IMR-90 (cell line): ENCODE data around the gene GUCY2D. TPM values are rescaled to one million over a fixed set of nuclear protein-coding genes. Genes with fewer than 3 reads are reported as not detected.

ENCODE experiments used
- ATAC-seq: fragments of 200-7000 bp; cut with Tn5 transposase; 2 replicates; pipeline ENCODE4 v1.9.1; 2020; ENCODE audit warnings: low read depth, mild to moderate bottlenecking, moderate library complexity
- BruUV-seq: library from RNA; stranded (reverse); fragments of 400-500 nt; replicated peaks from 2 replicates; lab custom pipeline; 2021; lab: Mats Ljungman, UMichigan
- CTCF ChIA-PET: fragments of 300-600 bp; formaldehyde crosslinking; extraction: SDS; loops from one replicate; lab custom pipeline; 2021; ENCODE audit warnings: antibody characterized with exemption; lab: Yijun Ruan, JAX
- POLR2A ChIA-PET: fragments of 300-600 bp; sonication (Branson Sonifier 250); formaldehyde crosslinking; loops from one replicate; lab custom pipeline; 2022; ENCODE audit warnings: antibody characterized with exemption; ENCODE audit not compliant: unreplicated experiment; lab: Charles Lee
- DNase-seq: peaks from one replicate; pipeline ENCODE4 v3.0.0; 2013
- H2AFZ ChIP-seq: replicated peaks from 2 replicates; pipeline ENCODE3; 2013; ENCODE audit warnings: low read length, mild to moderate bottlenecking; ENCODE audit not compliant: poor library complexity
- H2AK5ac ChIP-seq: 2 replicates; pipeline ENCODE4 v1.6.1; 2013; ENCODE audit warnings: low read depth, low read length, inconsistent platforms
- H2AK9ac ChIP-seq: replicated peaks from 2 replicates; pipeline ENCODE3; 2013; ENCODE audit warnings: mild to moderate bottlenecking, low read depth, low read length, moderate library complexity; ENCODE audit not compliant: poor library complexity
- H2BK120ac ChIP-seq: 2 replicates; pipeline ENCODE4 v1.6.1; 2013; ENCODE audit warnings: low read depth, low read length, inconsistent platforms
- H2BK15ac ChIP-seq: 3 replicates; pipeline ENCODE4 v1.6.1; 2013; ENCODE audit warnings: low read depth, low read length, inconsistent platforms
- H2BK20ac ChIP-seq: 2 replicates; pipeline ENCODE4 v1.6.1; 2013; ENCODE audit warnings: low read depth, mild to moderate bottlenecking, inconsistent platforms, low read length, moderate library complexity
- H2BK5ac ChIP-seq: 2 replicates; pipeline ENCODE4 v1.6.1; 2013; ENCODE audit warnings: mild to moderate bottlenecking, low read depth, low read length, inconsistent platforms; ENCODE audit not compliant: poor library complexity, severe bottlenecking
- H3K14ac ChIP-seq: replicated peaks from 2 replicates; pipeline ENCODE4 v1.6.1; 2013; ENCODE audit warnings: low read depth, low read length, inconsistent platforms
- H3K18ac ChIP-seq: 2 replicates; pipeline ENCODE4 v1.6.1; 2013; ENCODE audit warnings: low read depth, low read length, control low read depth
- H3K23ac ChIP-seq: 2 replicates; pipeline ENCODE4 v1.6.1; 2013; ENCODE audit warnings: low read depth, low read length, inconsistent platforms
- H3K27ac ChIP-seq: 2 replicates; pipeline ENCODE4 v1.5.1; 2013; ENCODE audit warnings: mild to moderate bottlenecking, control low read depth, low read length; ENCODE audit not compliant: insufficient read depth
- H3K27me3 ChIP-seq: 2 replicates; pipeline ENCODE4 v1.6.1; 2013; ENCODE audit warnings: low read length; ENCODE audit not compliant: control insufficient read depth, insufficient read depth
- H3K36me3 ChIP-seq: 2 replicates; pipeline ENCODE4 v1.6.1; 2013; ENCODE audit warnings: low read length, mixed read lengths; ENCODE audit not compliant: control insufficient read depth, insufficient read depth
- H3K4ac ChIP-seq: 2 replicates; pipeline ENCODE4 v1.6.1; 2013; ENCODE audit warnings: low read depth, low read length, inconsistent platforms
- H3K4me1 ChIP-seq: 2 replicates; pipeline ENCODE4 v1.6.1; 2013; ENCODE audit warnings: low read length, mixed read lengths; ENCODE audit not compliant: control insufficient read depth, insufficient read depth
- H3K4me2 ChIP-seq: 2 replicates; pipeline ENCODE4 v1.6.1; 2013; ENCODE audit warnings: low read depth, mild to moderate bottlenecking, control low read depth, low read length, moderate library complexity
- H3K4me3 ChIP-seq: 2 replicates; pipeline ENCODE4 v1.5.1; 2013; ENCODE audit warnings: low read depth, mild to moderate bottlenecking, control low read depth, low read length, moderate library complexity; ENCODE audit not compliant: insufficient read depth
- H3K56ac ChIP-seq: 2 replicates; pipeline ENCODE4 v1.6.1; 2013; ENCODE audit warnings: low read length, inconsistent platforms; ENCODE audit not compliant: insufficient read depth; ENCODE audit errors: extremely low read depth
- H3K79me1 ChIP-seq, 2 experiments: 2 replicates each; pipeline ENCODE4 v1.6.1; 2013; ENCODE audit warnings: low read length in 2 of 2, inconsistent platforms in 1 of 2, low read depth in 1 of 2
- H3K9ac ChIP-seq: 2 replicates; pipeline ENCODE4 v1.6.1; 2013; ENCODE audit warnings: low read depth, low read length, control low read depth
- H3K9me1 ChIP-seq: 2 replicates; pipeline ENCODE4 v1.6.1; 2013; ENCODE audit warnings: low read length, inconsistent platforms; ENCODE audit not compliant: insufficient read depth
- H3K9me3 ChIP-seq: 2 replicates; pipeline ENCODE4 v1.6.1; 2013; ENCODE audit warnings: low read length; ENCODE audit not compliant: control insufficient read depth, insufficient read depth
- H4K20me1 ChIP-seq: 2 replicates; pipeline ENCODE4 v1.6.1; 2013; ENCODE audit warnings: low read length, inconsistent platforms; ENCODE audit not compliant: insufficient read depth
- H4K5ac ChIP-seq: 2 replicates; pipeline ENCODE4 v1.6.1; 2013; ENCODE audit warnings: mild to moderate bottlenecking, low read depth, low read length, control low read depth
- H4K8ac ChIP-seq, 2 experiments: 2 replicates each; pipeline ENCODE4 v1.6.1; 2013; ENCODE audit warnings: low read depth in 2 of 2, low read length in 2 of 2, control low read depth in 1 of 2, inconsistent platforms in 1 of 2
- H4K91ac ChIP-seq: 2 replicates; pipeline ENCODE4 v1.6.1; 2013; ENCODE audit warnings: low read depth, low read length, inconsistent platforms; ENCODE audit not compliant: insufficient read depth
- BHLHE40 ChIP-seq: fragments of 150-350 bp; IDR thresholded peaks from 2 replicates; pipeline ENCODE4 v1.6.1; 2016; ENCODE audit warnings: mild to moderate bottlenecking, low read depth, low read length
- CEBPB ChIP-seq: IDR thresholded peaks from 2 replicates; pipeline ENCODE4 v1.6.1; 2012; ENCODE audit warnings: low read depth, low read length, improper control_type of control experiment
- CHD1 ChIP-seq: IDR thresholded peaks from 2 replicates; pipeline ENCODE4 v1.6.1; 2012; ENCODE audit warnings: low read depth, low read length, improper control_type of control experiment
- FOS ChIP-seq: fragments of 150-350 bp; IDR thresholded peaks from 2 replicates; pipeline ENCODE4 v1.6.1; 2016; ENCODE audit warnings: low read depth, low read length
- MAFK ChIP-seq: IDR thresholded peaks from 2 replicates; pipeline ENCODE4 v1.6.1; 2012; ENCODE audit warnings: low read depth, low read length, improper control_type of control experiment
- MAZ ChIP-seq: IDR thresholded peaks from 2 replicates; pipeline ENCODE4 v1.6.1; 2012; ENCODE audit warnings: low read depth, mild to moderate bottlenecking, low read length, improper control_type of control experiment, moderate library complexity, borderline replicate concordance
- MXI1 ChIP-seq: IDR thresholded peaks from 2 replicates; pipeline ENCODE4 v1.6.1; 2012; ENCODE audit warnings: low read depth, mild to moderate bottlenecking, low read length, moderate library complexity, borderline replicate concordance
- NFE2L2 ChIP-seq: fragments of 150-350 bp; IDR thresholded peaks from 2 replicates; pipeline ENCODE4 v1.6.1; 2016; ENCODE audit warnings: low read depth, mild to moderate bottlenecking, low read length
- POLR2A ChIP-seq: IDR thresholded peaks from 2 replicates; pipeline ENCODE4 v1.6.1; 2012; ENCODE audit warnings: mild to moderate bottlenecking, low read depth, low read length
- RAD21 ChIP-seq: IDR thresholded peaks from 2 replicates; pipeline ENCODE4 v1.6.1; 2012; ENCODE audit warnings: low read length, improper control_type of control experiment
- RCOR1 ChIP-seq: IDR thresholded peaks from 2 replicates; pipeline ENCODE4 v1.6.1; 2012; ENCODE audit warnings: mild to moderate bottlenecking, low read length, improper control_type of control experiment; ENCODE audit not compliant: insufficient replicate concordance
- RFX5 ChIP-seq: IDR thresholded peaks from 2 replicates; pipeline ENCODE4 v1.8.0; 2012; ENCODE audit warnings: low read depth, mild to moderate bottlenecking, low read length, moderate library complexity
- SMC3 ChIP-seq: fragments of 150-350 bp; IDR thresholded peaks from 2 replicates; pipeline ENCODE4 v1.6.1; 2016; ENCODE audit warnings: low read depth, mild to moderate bottlenecking, antibody characterized with exemption, low read length, moderate library complexity
- WGBS, 2 experiments: methylation state at CpG; one replicate each; pipeline versions ENCODE4 v1.1.5 to v1.1.7; 2013; ENCODE audit warnings: missing lambda C conversion rate in 2 of 2; ENCODE audit not compliant: insufficient read length in 1 of 2; ENCODE audit errors: extremely low coverage in 2 of 2; 5-methylcytosine and 5-hydroxymethylcytosine counted together
- dilution Hi-C: fragments of 300-500 bp; cut with HindIII; formaldehyde crosslinking; loops from one replicate; pipeline ENCODE4 v1.14.3; 2018; ENCODE audit warnings: low sequenced_read_pairs; ENCODE audit not compliant: unreplicated experiment
- in situ Hi-C: fragments of 300-500 bp; cut with MboI; formaldehyde crosslinking; loops from 3 replicates; pipeline ENCODE4 v1.14.3; 2019; ENCODE audit warnings: low sequenced_read_pairs, inconsistent platforms, mixed read lengths
- intact Hi-C: fragments of 100-400 bp; cut with micrococcal nuclease; formaldehyde crosslinking; loops from 2 replicates; pipeline ENCODE4 v1.10.0; 2022
- polyA plus RNA-seq, 3 experiments: library from polyadenylated mRNA; depleted of rRNA; stranded (reverse); fragments of >200 nt; gene quantifications; 2 replicates each; pipeline ENCODE4 v1.2.3, GENCODE V29; 2012; ENCODE audit warnings: low replicate concordance in 1 of 3
- total RNA-seq: library from RNA; depleted of rRNA; stranded (reverse); fragments of >200 nt; gene quantifications from 2 replicates; pipeline ENCODE4 v1.2.3, GENCODE V29; 2012
- TF ChIP-seq, protein P1 (sequence below): fragments of 150-350 bp; IDR thresholded peaks from 2 replicates; pipeline ENCODE4 v1.6.1; 2017; ENCODE audit warnings: mild to moderate bottlenecking, antibody characterized with exemption, low read length, low read depth
- TF ChIP-seq, protein P2 (sequence below): fragments of 150-350 bp; IDR thresholded peaks from 2 replicates; pipeline ENCODE4 v1.6.1; 2016; ENCODE audit warnings: low read depth, mild to moderate bottlenecking, low read length, moderate library complexity, borderline replicate concordance
- TF ChIP-seq, protein P3 (sequence below): conservative IDR thresholded peaks from 2 replicates; pipeline ENCODE4 v1.5.1; 2012; ENCODE audit warnings: mild to moderate bottlenecking, low read depth, low read length, improper control_type of control experiment

The GUCY2D gene
- total and polyA plus RNA-seq, 2 of the 4 experiments (the other 2 are of a cell fraction), result 0.03 TPM; not detected in 1

DNA sequence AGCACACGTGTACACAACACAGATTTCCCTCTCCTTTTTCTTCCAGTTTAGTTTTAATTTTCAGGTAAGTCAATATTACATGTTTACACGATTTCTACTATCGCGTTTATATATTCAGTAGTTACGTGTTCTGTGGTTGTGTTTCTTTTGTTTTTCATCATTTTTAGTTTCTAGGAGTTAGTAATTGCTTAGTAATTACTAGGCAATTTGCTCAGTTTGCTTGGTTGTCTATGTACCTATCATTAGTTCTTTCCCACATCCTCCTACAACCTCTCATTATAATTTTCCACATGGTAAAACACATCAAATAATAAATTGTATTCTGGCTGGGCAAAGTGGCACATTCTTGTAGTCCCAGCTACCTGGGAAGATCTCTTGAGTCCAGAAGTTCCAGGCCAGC is 24.6 kb upstream of the GUCY2D start:
- Histone ChIP-seq H2BK120ac (no peak overlapping the region), H3K4me1 (peaks cover 5% of the 10 kb centered on the region; the same call in 1 of the 2 replicates), H3K56ac (no peak overlapping the region), H4K8ac (no peak overlapping the region), H3K9me1 (peaks cover 3% of the 10 kb centered on the region), H3K4ac (no peak overlapping the region), H2AK5ac (no peak overlapping the region), H4K20me1 (no peaks in the 10 kb centered on the region), H3K23ac (no peak overlapping the region), H3K79me1 (no peaks in the 10 kb centered on the region), H2AFZ (no peak overlapping the region), H3K27ac (no peak overlapping the region), H2AK9ac (no peak overlapping the region), H2BK15ac (no peak overlapping the region), H2BK5ac (no peak overlapping the region), H3K27me3 (peaks cover 8% of the 10 kb centered on the region), H4K91ac (no peak overlapping the region), H3K9ac (no peak overlapping the region), H3K18ac (no peak overlapping the region), H4K5ac (no peak overlapping the region), H3K14ac (no peak overlapping the region), H2BK20ac (no peak overlapping the region), H3K4me3 (no peak overlapping the region), H3K4me2 (no peak overlapping the region), H3K9me3 (peaks cover 9% of the 10 kb centered on the region; the same call in 1 of the 2 replicates), H3K36me3 (no peaks in the 10 kb centered on the region)
- no TSS peak for BruUV-seq
- WGBS, 2 experiments, result no CpG with 5 or more reads among the region's 5 CpGs
- POLR2A ChIA-PET, result no interaction called here
- in situ Hi-C loops, result loop anchor here (25.0 kb wide), 1 partner anchor 241 kb away; no protein-coding TSS in a partner anchor
- no peak for DNase-seq
- TF ChIP-seq SMC3 (no peak), BHLHE40 (no peak), RAD21 (no peak), MAFK (no peak), MXI1 (no peak), CEBPB (no peak), FOS (no peak), RFX5 (no peak), POLR2A (no peak), RCOR1 (no peak), CHD1 (no peak), MAZ (no peak), NFE2L2 (no peak)
- TF ChIP-seq, protein P1, sequence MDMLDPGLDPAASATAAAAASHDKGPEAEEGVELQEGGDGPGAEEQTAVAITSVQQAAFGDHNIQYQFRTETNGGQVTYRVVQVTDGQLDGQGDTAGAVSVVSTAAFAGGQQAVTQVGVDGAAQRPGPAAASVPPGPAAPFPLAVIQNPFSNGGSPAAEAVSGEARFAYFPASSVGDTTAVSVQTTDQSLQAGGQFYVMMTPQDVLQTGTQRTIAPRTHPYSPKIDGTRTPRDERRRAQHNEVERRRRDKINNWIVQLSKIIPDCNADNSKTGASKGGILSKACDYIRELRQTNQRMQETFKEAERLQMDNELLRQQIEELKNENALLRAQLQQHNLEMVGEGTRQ, result no peak
- TF ChIP-seq, protein P2, sequence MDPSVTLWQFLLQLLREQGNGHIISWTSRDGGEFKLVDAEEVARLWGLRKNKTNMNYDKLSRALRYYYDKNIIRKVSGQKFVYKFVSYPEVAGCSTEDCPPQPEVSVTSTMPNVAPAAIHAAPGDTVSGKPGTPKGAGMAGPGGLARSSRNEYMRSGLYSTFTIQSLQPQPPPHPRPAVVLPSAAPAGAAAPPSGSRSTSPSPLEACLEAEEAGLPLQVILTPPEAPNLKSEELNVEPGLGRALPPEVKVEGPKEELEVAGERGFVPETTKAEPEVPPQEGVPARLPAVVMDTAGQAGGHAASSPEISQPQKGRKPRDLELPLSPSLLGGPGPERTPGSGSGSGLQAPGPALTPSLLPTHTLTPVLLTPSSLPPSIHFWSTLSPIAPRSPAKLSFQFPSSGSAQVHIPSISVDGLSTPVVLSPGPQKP, result no peak
- TF ChIP-seq, protein P3, sequence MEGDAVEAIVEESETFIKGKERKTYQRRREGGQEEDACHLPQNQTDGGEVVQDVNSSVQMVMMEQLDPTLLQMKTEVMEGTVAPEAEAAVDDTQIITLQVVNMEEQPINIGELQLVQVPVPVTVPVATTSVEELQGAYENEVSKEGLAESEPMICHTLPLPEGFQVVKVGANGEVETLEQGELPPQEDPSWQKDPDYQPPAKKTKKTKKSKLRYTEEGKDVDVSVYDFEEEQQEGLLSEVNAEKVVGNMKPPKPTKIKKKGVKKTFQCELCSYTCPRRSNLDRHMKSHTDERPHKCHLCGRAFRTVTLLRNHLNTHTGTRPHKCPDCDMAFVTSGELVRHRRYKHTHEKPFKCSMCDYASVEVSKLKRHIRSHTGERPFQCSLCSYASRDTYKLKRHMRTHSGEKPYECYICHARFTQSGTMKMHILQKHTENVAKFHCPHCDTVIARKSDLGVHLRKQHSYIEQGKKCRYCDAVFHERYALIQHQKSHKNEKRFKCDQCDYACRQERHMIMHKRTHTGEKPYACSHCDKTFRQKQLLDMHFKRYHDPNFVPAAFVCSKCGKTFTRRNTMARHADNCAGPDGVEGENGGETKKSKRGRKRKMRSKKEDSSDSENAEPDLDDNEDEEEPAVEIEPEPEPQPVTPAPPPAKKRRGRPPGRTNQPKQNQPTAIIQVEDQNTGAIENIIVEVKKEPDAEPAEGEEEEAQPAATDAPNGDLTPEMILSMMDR, result no peak
- no peak for ATAC-seq
- intact Hi-C loops, result no loop called here
- CTCF ChIA-PET, result no interaction called here
- dilution Hi-C loops, result no loop called here
